Subcutaneous adipose tissue (tissue), 4 donors: ENCODE results near the gene SMCO2. TPM values are rescaled to one million over a fixed set of nuclear protein-coding genes. Genes with fewer than 3 reads are reported as not detected.

Experiments used
- CTCF ChIP-seq: fragments of 450-650 bp; IDR thresholded peaks from one replicate; pipeline ENCODE4 v1.5.1; 2016; ENCODE audit warnings: low read depth, mild to moderate bottlenecking, control low read depth, antibody characterized with exemption, moderate library complexity
- total RNA-seq, 4 donors: library from RNA; depleted of rRNA; stranded (reverse); fragments of >200 nt; gene quantifications; one replicate each; pipeline ENCODE4 v1.1.0, GENCODE V29; 2016

Gene SMCO2
- total RNA-seq, 4 donors from 2014 or later, result 0.34 TPM; not detected in 3

GRCh38 chr12:27524494-27524835 is 77.9 kb downstream of the SMCO2 start:
- TF ChIP-seq CTCF, result no peak

- no peak for TF ChIP-seq CTCF
Measured at GRCh38 chr12:27524839-27525753, 78.6 kb downstream of the SMCO2 start.

GRCh38 chr12:27527512-27527911 is 81.0 kb downstream of the SMCO2 start:
- TF ChIP-seq CTCF, result no peak

- TF ChIP-seq CTCF, result no peak
Measured at GRCh38 chr12:27528788-27529187, 82.3 kb downstream of the SMCO2 start.

- TF ChIP-seq CTCF, result no peak
Measured at GRCh38 chr12:27530157-27530922, 83.8 kb downstream of the SMCO2 start.

- TF ChIP-seq CTCF, result no peak
Measured at GRCh38 chr12:27531896-27532295, 85.4 kb downstream of the SMCO2 start.

- no peak for TF ChIP-seq CTCF
Measured at GRCh38 chr12:27534060-27534764, 87.7 kb downstream of the SMCO2 start.
